Hematopoietic multipotent progenitor cell treated with erythropoietin and hydrocortisone succinate and interleukin-3 and kit ligand, for 17 days (in vitro differentiated cells): ENCODE results near the gene MAFG.

Experiments used
- DNase-seq: peaks from one replicate; pipeline ENCODE4 v3.0.0-alpha.2; 2015; ENCODE audit warnings: low spot score

Gene MAFG

GRCh38 chr17:81939881-81940385, 12.4 kb upstream of the MAFG start:
- no peak for DNase-seq

GRCh38 chr17:81939218-81939617, 11.7 kb upstream of the MAFG start:
- no peak for DNase-seq

DNA sequence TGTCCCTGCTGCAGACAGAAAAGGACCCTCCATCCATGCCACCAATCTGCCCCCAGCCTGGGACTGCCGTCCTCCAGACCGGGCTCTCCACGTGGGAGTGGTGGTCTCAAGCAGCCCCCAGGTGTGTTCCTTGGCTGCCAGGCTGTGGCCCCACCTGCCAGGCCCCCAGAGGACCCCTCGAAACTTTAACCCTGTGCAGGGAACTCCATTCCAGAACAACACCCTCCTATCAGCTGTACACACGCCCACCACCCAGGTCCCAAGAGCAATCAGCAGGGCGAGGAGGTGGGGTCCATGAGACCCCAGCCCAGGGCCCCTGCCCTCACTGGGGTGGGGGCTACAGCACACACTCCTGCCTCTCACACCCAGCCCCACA, 8.2 kb upstream of the MAFG start:
- no peak for DNase-seq

DNA sequence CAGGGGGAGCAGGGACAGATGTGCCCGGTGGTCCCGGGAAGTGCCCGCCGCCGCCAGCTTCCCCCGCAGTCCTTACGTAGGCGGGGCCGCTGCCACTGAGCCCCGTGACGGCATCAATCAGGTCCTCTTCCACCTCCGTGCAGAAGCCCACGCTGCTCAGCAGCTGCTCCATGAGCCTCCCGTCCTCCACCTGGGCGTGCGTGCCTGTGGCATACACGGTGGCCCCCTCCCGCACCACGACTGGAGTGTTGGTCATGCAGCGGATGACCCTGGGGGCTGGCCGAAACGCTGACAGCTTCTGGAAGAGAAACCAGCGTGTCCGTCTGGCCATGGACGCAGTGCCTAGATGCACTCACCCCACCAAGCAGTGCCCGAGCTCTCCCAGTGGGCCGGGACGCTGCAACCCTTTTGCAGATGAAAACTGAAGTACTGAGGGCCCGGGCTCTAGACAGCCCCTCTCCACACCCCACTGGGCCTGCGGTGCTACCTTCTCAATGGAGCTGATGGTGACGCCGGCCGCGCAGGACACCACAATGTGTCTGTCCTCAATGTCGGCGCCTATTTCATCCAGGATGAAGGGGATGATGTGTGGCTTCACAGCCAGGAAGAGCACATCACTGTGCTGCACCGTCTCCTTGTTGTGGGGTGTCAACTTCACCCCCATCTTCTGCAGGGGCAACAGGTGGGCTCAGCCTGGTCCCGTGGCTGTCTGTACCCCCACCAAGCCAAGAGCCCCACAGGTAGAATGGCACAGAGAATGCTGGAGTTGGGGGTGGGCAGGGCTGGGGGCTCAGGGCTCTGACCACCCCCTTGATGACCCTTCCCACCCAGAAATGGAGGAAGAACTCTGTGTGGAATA, 7.5 kb upstream of the MAFG start:
- DNase-seq = no peak

GRCh38 chr17:81934098-81934757, 6.7 kb upstream of the MAFG start:
- no peak for DNase-seq

GRCh38 chr17:81933178-81933699, 5.7 kb upstream of the MAFG start:
- DNase-seq = no peak

- peak; percentile 65 for DNase-seq
Measured at GRCh38 chr17:81932333-81932983, 4.9 kb upstream of the MAFG start.

DNA sequence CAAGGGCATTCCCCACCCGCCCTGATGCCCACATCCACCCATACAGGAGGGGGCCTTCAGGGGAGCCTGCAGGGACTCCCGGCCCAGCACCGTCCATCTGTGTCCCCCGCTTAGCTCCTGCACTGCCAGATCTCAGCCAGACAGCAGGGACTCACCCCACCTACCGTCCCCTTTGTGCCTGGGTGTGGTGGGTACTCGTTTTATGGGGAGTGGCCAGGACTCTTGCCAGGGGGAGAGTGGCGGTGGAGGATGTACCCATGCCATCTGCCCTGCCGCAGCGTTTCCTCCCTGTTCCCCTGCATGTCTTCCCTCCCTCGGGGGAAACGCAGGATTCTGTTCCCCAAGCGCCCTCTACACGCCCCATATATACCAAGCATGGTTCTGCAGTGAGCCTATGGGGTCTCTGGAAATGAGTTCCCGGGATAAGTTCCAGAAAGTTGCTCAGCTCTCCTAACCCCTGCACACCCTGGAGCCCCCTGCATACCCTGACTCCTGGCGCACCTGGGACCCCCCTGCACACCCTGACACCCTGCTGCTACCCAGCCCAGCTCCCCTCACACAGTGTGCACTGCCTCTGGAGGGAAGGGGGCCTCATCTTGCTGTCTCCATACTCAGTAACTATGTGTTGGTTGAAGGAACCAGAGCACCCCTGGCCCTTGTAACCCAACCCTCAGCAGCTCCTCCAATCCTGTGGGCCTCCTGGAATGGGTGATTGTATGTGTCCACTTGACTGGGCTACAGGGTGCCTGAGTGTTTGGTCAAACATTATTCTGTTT, 4.2 kb upstream of the MAFG start:
- DNase-seq = peak; percentile 67

DNA sequence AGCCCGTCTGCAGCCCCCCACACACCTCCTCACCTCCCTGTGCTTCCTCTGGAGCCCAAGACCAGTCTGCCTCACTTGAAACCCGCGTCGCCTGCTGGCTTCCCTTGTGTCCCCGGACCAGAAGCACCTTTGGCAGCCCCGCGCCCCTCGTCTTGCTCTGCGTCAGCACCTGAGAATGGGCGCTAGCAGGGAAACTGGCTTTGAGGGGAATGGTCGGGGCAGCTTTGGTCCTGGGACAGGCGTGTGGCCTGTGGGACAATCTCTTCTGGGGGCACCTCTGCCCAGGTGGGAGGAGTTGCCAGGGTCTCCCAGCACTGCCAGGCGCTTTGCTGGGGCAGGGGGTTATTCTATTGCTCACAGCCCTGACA, 3.6 kb upstream of the MAFG start:
- no peak for DNase-seq

DNA sequence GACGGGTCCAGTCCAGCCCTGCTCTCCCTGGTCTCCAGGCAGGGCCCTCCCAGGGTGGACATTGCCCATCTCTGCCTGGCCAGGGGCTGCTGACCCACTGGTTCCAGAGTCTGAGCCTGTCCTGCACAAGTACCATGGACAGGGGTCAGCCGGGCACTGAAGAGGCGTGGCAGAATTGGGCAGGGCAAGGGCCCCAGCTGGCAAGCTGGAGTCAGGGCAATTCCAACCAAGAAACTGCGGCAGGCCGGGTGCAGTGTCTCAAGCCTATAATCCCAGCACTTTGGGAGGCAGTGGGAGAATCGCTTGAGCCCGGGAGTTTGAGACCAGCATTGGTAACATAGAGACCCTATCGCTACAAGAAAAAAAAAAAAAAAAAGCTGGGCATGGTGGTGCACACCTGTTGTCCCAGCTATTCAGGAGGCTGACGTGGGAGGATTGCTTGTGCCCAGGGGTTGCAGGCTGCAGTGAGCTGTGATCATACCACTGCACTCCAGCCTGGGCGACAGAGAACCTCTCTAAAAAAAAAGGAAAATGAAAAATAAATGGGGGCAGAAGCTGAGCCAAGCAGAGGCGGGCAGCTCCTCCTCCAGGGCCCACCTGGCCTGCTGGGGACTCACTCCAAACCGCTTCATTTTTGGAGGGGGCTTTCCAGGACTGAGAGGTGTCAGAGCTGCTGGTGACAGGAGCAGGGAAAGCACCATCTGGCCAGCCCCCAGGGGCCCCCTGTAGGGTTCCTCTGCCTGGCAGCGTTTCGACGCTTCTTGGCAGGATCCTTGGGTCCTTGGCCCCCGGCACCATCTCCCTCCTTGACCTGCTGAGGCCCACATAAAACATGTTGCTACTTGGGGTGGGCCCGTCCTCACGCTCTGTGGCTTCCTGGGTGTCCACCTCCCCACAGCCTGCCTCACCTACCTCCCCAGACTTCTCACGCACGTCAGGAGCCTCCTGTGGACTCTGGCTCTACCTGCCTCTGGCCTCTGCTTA, 2.9 kb upstream of the MAFG start:
- no peak for DNase-seq

GRCh38 chr17:81929253-81930141, 2.0 kb upstream of the MAFG start:
- DNase-seq = no peak

- DNase-seq = peak; percentile 25
Measured at GRCh38 chr17:81928544-81929252, 1.2 kb upstream of the MAFG start.

DNA sequence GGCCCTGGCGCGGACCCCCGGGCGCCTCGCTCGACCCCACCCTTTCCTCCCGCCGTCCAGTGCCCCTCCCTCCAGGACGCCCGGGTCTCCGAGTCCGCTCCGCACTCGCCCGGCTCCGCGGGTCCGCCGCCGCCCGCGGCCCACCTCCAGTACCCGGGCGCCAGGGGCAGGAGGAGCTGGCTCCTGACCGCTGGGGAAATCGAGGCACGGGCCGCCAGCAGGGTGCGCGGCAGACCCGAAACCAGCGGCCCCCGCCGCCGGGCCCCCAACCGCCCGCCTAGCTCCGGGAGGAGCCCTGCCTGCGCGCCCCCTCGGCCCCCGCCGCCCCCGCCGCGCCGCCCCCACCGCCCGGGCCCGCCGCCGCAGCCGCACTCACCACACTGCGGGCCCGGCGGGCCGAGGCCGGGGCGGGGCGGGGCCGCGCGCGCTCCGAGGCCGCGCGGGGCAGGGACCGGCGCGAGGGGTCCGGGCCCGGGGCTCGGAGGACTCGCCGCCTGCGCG, 333 bp downstream of the MAFG start:
- DNase-seq = no peak

DNA sequence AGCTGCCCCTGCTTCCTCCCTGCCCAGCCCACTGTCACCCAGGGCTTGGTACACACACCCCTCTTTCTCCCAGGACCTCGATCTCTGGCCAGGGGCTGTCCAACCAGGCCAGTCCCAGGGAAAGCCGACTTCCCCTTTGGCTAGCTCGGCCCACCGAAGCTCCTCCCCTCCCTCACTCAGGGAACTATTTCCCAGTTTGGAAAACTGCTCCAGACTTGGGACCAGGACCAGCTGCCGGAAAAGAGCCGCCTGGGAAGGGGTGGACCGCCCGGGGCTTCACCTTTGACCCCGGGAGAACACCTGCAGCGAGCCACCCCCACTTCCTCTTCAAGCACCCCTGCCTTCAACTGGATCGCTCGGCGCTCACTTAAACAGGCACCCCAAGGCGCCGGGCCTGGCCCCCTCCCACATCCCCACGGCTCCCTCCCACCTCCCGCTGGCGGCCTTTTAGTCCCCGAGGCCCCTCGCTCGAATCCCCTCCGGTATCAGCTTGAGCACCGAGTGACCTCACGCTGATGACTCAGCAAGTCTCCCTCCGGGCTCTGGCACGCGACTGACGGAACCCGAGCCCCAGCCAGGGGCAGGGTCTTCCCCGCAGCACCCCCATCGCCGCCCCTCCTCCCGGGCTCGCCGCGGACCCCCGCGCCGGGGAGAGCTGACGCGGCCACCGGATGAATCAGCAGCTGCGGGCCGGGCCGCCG, 934 bp downstream of the MAFG start:
- DNase-seq = peak; percentile 87

DNA sequence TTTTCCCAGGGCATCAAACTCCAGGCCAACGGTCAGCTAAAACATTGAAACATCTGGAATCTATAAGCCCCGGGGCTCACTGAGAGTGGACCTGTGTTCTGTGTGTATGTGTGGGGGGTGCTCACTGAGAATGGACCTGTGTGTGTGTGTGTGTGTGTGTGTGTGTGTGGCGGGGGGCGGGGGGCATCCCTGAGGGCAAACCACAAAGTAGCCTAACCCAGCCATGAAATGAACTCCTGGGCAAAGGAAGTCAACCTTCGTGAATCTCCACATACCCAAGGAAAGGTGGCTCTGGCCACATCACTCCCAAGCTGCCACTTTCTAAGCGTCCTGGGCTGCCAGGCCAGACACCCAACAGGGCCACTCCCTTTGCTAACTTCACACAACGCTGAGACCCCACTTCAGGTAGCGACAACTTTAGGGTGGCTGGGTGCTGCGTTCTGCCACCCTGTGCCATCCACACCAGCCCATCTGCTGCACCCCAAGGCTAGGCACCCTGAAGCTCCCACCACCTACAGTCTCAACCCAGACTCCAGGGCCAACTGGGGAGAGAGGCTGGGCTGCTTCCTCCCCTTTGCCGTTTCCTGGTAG, 1.6 kb downstream of the MAFG start:
- DNase-seq = no peak

DNA sequence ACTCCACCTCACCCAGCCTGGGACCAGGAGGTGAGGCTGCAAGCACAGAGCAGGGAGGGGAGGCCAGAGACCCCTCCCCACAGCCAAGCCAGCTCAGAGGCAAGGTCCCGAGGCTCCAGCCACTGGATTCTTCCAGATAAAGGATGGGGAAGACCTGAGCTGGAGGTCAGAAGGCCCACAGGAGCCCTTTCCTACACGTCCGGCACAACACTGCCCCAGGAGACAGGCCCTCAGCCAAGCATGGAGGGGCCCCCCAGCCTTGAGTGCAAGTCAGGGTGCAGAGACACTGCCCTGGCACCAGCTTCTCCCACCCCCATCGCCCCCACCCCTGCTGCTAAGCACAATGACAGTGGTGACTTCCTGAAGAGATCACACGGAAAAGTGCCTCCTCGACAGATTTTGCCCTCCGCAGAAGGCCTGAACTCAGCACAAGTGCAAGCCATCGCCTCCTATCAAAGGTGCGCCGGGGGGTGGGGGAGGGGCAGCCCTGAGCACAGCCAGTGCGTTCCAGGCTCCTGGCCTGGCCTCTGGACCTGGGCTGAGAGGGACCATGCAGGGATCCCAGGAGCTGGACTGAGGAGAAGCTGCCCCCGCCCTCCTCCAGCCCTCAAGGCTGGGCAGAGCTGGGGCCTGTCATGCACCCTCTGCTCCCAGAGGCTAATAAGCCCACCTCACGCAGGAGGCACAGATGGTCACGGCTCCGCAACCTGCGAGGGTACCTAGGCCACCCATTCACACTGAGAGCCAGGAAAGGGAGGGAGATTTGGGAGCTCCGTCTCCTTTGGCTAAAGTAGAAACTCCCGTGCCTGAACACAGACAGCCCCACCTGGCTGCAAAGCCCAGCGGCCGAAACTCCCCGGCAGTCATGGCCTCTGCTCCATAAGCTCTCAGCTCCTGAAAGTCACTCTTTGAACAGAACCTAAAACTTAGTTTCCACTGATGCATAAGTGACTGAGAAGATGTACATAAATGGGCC, 2.7 kb downstream of the MAFG start:
- DNase-seq = peak; percentile 59
